GM19395 (cell line): ENCODE measurements around the gene PFKFB4.
A peak's percentile ranks its signal among the peaks of the same experiment; 100 is the strongest.
"Not testable (repeated sequence)": the region's sequence is repeated elsewhere in the genome, so short reads cannot be mapped to it uniquely, and the experiment has no call there.

Source experiments
- ATAC-seq: cut with Tn5 transposase; IDR thresholded peaks from one replicate; pipeline ENCODE4 v1.9.1; 2021; ENCODE audit warnings: mild to moderate bottlenecking, moderate library complexity; ENCODE audit not compliant: unreplicated experiment

Gene PFKFB4

DNA sequence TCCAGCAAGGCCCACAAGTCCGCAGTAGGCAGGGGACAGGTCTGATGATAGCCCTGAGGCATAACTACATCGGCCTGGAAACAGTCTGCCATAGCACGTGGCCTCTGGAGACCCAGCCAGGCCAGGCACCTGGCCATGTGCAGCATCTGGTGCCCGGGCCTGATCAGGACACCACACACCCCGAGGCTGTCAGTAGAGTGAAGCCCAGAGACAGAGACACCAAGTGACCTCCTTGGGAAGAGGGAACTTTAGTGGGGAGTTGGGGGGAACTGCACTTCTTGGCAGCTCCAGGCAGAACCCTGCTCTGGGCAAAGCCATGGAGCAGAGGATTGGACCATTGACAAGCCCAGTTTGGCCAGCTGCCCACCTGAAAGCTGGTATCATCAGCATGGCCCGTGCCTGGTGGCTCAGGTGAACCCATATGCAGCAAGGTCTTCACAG, 53.9 kb downstream of the PFKFB4 start:
- no peak for ATAC-seq

DNA sequence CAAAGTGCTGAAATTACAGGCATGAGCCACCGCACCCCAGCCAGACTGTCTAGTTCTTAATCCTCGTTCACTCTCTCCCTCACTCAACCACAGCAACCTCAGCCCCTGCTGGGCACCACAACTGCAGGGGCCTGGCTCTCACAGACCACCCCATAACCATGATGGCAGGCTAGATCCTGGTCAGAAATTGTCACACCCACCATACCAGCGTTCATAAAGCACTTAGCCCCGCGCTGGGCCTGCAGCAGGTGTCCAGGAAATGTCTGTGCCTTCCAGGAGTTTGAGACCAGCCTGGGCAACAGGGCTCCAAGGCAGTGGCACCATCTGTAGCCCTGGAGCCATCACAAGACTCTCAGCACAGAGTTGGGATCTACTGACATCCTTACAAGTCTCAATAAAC, 54.5 kb downstream of the PFKFB4 start:
- ATAC-seq, result no peak

DNA sequence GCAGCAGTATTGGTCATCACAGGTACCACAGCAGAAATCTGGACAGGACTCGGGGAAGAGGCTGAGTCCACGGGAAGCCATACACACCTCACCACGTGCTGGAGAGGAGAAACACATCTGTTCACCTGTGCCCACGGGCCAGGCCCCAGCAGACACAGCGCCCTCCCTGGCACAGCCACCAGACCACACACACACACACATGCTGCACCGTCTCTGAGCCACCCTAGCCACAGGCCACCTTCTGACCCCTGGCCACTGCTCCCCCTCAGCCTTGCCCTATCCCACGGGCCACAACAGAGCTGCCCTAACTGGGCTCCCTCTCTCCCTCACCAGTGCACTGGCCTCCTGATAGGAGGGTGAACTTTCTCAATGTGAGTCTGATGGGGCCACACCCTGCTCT, 55.4 kb downstream of the PFKFB4 start:
- ATAC-seq, result no peak

DNA sequence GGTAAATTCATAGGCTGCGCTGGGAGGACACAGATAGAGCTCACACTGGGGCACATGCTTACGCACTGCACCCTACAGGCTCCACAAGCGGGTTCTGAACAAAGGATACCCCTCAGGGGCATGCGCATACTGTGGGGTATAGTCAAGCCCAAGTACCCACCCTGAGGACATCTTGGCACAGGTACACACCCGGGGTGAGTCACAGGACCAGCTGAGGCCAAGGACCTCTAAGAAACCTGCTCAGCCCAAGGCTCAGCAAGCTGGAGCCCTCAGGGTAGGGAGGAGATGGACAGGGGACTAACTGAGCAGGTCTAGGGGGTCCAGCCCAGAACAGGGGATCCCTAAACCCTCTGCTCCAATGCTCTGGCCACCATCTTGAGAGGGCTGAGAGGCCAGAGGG, 55.9 kb downstream of the PFKFB4 start:
- no peak for ATAC-seq

DNA sequence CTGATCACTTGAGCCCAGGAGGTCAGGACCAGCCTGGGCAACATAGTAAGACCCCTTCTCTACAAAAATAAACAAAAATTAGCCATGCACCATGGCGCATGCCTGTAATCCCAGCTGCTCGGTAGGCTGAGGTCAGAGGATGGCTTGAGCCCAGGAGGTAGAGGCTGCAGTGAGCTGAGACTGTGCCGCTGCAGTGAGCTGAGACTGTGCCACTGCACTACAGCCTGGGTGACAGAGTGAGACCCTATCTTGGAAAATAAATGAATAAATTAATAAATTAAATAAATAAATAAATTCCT, 63.5 kb downstream of the PFKFB4 start:
- no peak for ATAC-seq

DNA sequence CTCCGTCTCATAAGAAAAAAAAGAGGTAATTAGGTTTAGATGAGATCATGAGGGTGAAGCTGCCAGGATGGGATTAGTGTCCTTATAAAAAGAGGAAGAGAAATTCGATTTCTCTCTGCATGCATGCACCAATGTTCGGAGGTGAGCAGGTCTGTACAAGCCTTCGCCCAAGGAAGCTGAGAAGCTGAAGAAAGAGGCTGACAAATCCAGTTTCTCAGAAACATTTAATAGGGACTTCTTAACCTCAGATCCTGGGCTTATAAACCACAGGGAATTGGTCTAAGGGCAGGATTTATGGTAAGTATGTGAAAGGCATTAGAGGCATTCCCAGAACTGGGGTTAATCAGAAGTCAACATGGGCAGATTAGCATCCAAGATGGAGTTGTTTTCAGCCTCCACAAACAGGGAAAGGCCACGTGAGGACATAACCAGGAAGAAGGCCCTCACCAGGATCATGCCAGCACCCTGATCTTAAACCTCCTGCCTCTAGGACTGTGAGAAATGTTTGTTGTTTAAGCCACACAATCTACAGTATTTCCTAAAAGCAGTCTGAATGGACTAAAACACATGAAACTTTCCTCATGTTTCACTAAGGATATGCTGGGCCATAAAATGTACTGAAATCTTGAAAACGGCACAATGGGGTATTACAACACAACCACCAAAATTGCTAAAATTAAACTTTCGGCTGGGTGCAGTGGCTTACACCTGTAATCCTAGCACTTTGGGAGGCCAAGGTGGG, 64.0 kb downstream of the PFKFB4 start:
- no peak for ATAC-seq

DNA sequence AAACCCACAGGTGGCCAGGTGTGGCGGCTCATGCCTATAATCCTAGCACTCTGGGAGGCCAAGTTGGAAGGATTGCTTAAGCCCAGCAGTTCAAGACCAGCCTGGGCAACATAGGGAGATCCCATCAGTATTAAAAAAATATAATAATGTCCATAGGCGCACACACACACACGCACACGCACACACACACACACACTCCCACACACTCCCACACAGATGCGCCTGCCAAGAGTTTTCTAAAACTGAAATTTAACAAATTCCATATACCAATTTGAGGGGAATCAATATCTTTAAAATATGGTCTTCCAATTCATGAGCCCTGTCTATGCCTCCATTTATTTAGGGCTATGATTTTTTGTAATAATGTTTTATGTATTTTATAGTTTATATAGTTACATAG, 69.7 kb downstream of the PFKFB4 start:
- ATAC-seq, result no peak

DNA sequence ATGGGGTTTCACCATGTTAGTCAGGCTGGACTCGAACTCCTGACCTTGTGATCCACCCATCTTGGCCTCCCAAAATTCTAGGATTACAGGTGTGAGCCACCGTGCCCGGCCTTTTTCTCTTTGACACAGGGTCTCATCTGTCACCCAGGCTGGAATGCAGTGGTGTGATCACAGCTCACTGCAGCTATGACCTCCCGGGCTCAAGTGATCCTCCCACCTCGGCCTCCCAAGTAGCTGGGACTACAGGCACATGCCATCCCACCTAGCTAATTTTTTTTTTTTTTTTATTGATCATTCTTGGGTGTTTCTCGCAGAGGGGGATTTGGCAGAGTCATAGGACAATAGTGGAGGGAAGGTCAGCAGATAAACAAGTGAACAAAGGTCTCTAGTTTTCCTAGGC, 73.8 kb downstream of the PFKFB4 start:
- ATAC-seq, result not testable (repeated sequence)

DNA sequence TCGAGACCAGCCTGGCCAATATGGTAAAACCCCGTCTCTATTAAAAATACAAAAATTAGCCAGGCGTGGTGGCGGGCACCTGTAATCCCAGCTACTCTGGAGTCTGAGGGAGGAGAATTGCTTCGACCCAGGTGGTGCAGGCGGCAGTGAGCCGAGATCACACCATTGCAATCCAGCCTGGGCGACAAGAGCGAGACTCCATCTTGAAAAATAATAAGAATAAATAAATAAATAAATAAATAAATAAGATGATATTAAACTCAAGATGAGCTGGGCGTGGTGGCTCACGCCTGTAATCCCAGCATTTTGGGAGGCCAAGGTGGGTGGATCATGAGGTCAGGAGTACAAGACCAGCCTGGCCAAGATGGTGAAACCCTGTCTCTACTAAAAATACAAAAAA, 75.7 kb downstream of the PFKFB4 start:
- ATAC-seq, result not testable (repeated sequence)

DNA sequence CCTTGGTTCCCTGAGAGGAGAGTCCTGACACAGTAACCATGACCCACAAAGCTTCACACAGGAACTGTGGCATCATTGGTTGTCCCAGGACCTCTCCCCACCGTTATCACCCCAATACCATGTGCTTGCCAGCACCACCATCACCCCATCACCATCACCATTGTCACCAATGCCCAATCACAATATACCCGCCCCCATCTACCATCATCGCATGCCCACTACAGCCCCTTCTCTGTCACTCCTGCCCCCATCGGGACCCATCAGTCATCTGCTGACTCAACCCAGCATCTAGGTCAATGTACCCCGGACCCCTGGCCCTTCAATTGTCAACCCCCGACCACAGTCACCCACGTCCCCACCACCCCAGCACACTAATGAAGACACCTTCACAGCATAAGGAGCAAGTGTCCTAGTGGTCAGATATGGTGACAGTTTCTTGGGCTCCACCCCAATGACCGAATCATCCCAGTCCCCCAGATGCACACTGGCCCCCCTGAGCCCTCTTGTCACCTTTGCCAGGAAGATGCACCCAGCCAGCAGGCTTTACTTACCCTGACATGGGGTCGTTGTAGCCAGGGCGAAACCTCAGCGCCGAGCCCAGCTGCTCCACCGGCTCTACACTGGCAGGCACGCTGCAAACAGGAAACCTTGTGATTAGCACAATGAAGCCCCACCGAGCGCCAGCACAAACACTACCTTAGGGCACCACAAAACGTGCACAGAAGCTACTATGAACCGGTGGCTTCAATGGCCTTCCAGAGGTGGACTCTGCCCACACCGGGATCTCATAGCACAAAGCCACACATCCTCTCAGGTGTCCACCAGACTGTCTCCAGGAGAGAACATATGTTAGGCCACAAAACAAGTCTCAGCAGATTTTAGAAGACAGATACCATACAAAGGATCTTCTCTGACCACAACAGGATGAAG, 77.7 kb downstream of the PFKFB4 start:
- no peak for ATAC-seq

DNA sequence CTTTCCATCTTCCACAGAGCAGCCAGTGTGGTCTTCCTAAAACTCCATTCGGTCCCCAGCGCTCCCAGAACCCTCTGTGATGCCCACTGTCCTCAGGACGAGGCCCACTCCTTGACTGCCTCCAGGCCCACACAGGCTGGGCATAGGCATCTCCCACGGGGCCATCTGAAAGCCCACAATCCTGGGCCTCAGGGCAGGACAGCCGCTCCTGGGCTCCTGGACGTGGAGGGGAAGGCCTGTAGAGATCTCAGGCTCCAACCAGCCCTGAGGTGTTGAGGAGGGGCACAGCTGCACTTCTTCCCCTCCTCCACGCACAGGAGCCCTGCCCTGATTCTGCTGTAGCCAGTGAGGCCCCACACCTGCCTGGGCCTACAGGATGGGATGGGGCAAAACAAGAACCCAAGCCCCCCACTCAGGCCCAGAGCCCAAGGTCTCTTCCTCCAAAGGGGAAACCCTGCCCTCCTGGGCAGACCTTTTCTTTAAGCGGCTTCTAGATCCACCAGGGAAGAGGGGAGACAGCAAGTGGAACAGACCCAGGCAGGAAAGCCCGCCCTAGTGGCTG, 78.6 kb downstream of the PFKFB4 start:
- no peak for ATAC-seq

DNA sequence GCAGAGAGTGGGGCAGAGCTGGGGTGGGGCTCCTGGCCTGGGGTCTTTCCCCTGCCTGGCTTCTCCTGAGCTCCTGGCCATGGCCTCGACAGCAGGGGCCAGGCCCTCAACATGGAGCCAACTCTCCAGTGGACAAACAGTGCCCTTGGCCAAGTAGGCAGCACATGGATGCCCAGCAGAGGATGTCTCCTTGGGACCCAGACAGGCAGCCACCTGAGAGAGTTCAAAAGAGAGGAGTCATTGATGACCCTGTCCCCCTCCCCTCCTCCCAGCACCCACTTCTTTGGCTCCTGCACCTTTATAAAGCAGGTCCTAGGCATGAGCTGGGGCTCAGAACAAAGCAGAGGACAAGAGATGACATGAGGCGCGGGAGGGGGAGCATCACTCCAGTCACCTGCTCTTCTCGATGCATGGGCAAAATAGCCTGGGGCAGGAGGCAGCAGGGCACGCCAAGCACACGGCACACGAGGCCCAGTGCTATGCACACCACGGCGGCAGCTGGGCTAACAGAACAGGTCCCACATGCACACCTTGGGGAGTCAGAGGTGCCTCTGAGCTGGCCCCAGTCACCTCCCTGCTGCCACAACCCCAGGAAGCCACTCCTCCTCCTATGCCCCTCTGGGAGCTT, 80.1 kb downstream of the PFKFB4 start:
- no peak for ATAC-seq

DNA sequence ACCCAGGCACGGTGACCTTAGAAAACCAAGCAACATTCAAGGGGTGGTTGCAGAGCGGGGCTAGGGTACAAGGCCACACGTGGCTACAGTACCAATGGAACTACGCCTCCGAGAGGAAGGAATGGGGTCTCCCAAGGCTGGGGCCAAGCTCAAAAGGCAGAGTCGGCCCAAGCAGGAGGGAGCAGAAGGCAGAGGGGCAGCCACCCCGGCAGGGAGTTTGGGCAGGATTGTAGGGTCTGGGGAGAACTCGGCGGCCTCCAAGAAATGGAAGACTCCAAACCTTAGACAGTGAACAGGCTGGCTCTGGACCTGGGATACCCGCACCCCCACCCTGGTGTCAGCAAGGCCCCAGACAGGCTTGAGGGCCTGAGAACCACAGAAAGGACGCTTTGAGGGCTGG, 81.4 kb downstream of the PFKFB4 start:
- no peak for ATAC-seq

DNA sequence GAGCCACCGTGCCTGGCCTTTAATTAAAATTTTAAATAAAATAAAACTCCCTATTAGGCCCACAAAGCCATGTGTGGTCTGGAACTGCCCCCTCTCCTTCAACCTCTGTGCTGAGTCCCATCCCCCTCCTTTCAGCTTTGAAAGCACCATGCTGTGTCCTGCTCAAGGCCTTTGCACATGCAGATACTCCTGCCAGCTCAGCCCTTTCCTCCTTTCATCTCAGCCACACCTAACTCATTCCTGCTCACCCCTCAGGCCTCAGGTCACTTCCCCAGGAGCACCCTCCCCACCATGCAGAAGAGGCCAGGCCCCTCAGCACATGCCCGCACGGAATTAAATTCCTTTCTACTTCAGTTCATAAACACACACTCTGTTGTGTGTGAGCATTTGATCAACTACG, 82.0 kb downstream of the PFKFB4 start:
- no peak for ATAC-seq

DNA sequence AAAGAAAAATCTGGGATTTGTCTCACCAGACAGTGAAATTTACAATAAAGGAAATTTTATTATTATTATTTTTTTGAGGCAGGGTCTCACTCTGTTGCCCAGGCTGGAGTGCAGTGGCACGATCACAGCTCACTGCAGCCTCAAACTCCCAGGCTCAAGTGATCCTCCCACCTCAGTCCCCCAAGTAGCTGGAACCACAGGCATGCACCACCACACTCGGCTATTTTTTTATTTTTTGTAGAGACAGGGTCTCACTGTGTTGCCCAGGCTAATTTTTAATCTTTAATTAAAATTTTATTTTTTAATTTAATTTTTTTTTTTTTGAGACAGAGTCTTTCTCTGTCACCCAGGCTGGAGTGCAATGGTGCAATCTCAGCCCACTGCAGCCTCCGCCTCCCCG, 82.6 kb downstream of the PFKFB4 start:
- ATAC-seq, result not testable (repeated sequence)

DNA sequence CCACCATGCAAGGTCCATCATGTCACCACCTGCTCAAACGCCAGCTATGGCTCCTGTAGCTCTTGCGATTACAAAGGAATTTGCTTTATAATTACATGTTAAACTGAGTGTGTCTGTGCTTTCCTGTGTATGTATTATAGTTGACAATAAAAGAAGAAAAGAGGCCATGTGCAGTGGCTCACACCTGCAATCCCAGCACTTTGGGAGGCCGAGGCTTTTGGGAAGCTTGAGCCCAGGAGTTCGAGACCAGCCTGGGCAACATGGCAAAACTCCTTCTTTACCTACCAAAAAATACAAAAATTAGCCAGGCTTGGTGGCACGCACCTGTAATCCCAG, 83.0 kb downstream of the PFKFB4 start:
- ATAC-seq, result no peak

DNA sequence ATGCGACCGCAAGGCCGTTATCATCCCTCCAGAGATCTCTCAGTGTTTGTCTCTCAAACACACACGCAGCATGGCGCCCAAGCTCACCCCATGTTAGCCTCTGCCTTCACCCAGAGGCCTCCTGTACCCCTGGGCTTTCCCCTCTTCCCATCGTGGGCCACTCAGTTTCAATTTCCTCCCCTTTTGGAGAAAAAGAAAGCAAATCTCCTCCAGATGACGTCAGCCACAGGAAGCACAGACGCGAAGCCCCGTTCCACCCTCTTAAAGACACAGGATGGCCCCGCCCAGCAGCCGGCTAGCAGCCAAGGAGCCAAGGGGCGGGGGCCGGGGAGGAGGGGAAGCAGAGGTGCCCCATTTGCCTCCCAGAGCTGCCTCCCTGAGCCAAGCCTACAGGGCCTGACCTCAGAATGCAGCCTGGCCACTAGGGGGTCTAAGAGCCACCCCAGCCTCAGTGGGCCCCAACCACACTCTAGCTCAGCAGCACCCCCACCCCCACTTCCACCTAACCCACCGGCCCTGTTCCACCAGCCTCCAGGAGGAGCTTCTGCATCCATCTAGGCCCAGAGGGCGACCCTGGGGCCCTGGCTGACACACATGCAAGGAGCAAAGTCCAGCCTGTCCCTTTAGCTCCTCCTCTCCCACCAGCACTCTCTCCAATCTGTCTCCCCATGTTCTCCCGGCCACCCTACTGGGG, 83.5 kb downstream of the PFKFB4 start:
- ATAC-seq, result peak; percentile 78

DNA sequence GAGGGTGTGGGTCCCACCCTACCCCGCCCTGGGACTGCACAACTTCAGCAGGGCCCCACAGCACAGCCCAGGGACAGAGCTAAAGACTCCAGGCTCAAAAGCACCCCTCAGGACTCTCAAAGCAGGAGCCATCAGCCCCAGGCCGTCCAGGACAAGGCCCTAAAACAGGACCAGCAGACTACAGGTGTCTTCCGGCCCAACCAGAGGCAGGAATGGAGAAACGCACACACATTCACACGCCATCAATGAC, 84.0 kb downstream of the PFKFB4 start:
- ATAC-seq, result no peak

DNA sequence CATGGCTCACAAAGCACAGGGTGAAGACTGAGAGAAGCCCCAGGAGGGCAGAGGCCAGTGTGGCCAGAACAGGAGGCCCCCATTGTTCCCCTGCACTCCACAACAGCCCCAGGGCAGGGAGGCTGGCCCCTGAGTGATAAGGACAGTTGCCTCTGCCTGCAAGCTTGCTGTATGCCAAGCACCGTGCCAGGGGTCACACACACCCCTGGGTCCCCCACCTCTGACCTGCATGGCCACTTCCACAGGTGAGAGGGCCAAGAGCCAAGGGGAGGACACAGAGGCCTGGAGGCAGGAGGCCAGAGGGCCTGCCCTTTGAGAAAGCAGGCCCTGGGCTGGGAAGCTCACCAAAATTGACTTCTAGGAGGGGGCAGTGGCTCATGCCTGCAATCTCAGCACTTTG, 86.3 kb downstream of the PFKFB4 start:
- ATAC-seq, result no peak

DNA sequence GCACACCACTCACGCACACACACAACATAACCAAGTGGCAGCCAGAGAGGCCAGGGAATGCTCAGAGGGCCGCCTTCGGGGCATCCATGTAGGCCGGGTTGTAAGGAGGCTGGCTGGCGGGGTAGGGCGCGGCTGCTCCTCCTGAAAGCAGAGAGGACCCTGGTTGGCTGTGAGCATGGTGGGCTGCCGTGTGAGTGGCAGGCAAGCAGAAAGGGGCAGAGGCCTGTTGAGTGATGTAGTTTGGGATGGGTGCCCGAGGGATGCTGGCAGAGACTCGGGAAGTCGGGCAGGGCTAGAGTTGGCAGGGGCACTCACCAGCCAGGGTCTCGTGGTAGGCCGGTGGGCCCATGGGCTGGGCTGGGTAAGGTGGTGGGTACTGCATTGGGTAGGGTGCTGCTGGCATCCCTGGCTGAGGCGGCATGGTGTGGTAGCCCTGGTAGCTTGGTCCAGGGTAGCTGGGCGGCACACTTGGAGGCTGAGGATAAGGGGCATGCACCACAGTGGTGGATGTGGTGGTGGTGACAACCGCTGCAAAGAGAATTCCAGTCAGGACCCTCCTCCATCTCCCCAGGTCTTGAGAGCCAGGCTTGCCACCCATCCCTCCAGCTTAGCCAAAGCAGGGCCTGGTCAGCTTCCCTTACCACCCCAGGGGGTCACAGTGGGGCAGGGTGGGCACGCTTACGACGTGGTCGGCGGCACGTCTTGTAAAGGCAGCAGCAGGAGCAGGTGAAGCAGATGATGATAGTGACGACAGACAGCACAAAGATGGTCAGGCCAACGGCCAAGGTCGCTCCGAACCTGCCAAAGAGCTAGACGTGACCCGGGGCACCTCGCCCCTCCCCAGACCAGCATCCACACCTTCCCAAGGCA, 87.3 kb downstream of the PFKFB4 start:
- ATAC-seq, result no peak
